GM12801 (cell line): ENCODE measurements around the gene TENM3.

Source experiments
- CTCF ChIP-seq: IDR thresholded peaks from one replicate; pipeline ENCODE4 v1.5.1; 2011; ENCODE audit warnings: control low read depth; ENCODE audit not compliant: insufficient read length; ENCODE audit errors: extremely low read depth

TENM3 gene

GRCh38 chr4:182206266-182206665, 36.9 kb upstream of the TENM3 start:
- no peak for TF ChIP-seq CTCF

GRCh38 chr4:182206916-182207315, 36.3 kb upstream of the TENM3 start:
- TF ChIP-seq CTCF, result no peak

GRCh38 chr4:182207830-182208396, 35.3 kb upstream of the TENM3 start:
- TF ChIP-seq CTCF, result no peak

- TF ChIP-seq CTCF, result no peak
Measured at GRCh38 chr4:182208526-182209050, 34.6 kb upstream of the TENM3 start.

GRCh38 chr4:182212211-182212761, 30.9 kb upstream of the TENM3 start:
- TF ChIP-seq CTCF, result no peak

GRCh38 chr4:182213004-182213403, 30.2 kb upstream of the TENM3 start:
- TF ChIP-seq CTCF, result no peak

GRCh38 chr4:182215148-182215547, 28.1 kb upstream of the TENM3 start:
- no peak for TF ChIP-seq CTCF
